ENCODE data around the gene PLCH1.

Gene PLCH1

DNA sequence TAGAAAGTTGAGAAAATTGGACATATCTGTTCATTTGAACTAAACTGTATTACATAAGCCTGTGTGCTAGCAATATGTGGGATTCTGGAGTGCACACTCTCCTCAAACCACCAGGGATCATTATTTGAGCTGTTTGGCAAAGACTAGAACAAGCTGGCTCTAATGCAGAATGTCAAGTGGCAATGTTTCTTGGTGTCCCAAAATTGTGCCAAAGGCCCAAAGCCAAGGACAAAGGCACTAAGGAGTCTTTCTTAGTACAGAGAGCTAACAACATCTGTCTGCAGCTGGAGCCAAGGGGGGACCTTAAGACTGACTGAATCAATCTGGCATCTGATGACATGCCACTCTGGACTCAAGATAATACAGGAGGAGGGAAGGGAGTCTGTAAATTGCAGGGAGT lies 374.7 kb downstream of the PLCH1 start:
- DNase-seq: no peak

DNA sequence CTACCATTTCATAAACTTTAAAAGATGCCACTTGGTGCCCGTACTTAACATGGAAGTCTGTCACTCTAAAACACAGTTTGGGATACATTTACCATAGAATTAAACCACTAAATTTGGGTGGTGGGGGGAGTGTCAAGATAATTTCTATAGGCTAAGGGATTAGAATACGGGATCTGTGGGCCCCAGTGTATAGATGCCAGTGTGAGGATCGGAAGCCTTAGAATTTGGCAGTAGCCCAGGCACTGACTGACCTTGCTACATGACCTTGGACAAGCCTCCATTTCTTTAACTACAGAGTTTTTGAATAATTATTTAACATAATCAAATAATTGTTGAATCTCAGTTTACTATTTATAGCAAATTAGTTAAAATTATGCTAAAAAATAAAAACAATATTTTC lies 375.1 kb downstream of the PLCH1 start:
- no peak for DNase-seq

DNA sequence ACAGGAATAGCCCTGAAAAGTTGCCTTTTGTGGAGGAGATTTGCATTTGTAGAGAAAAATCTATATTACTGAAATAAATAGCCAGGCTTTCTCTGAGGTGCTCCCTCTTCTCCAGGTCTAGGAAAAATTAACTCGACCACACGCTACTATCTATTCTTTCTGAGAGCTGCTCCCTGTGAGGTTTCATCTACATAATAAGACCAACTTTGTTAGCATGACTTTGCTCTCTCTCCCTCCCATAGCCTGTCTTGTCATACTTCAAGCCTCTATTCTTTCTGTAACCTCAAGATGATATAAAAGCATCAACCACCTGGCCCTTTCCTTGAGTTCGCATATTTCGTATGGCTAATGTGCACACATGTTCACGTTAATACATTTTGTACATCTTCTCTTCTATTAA lies 375.6 kb downstream of the PLCH1 start:
- no peak for DNase-seq

DNA sequence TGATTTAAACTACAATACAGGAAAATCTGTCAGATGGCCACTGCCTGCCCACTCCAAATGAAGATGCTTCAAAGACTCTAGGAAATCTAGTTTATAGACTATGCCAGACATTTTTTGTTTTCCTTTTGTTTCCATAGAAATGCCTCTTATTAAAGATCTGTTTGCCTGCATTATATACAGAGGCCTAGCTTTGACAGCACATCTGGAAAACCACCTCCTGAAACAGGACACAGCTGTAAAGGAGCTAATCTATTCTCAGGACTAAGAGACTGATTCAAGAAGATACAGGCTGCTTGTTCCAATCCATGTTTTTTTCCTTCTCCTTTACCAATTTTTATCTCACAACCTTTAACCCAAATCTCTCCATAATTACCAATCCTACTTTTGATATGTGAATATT lies 376.1 kb downstream of the PLCH1 start:
- no peak for DNase-seq

DNA sequence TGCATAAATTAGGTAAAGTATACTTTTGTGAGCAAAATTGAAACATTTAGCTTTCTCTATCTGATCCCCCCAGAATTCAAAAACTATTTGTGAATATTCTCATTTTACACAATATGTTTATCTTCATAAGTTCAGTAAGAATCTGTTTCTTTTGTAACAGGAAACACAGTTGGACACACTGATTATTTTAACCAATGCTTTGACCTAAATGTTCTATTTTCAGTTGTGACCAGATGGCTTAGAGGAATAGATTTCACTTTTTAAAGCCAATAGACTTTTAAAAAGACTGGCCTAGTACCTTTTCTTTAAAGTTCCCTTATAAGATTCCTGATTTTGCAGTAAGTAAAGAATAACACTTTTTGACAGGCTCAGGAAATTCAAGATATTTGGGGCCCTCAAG lies 377.4 kb downstream of the PLCH1 start:
- no peak for DNase-seq

DNA sequence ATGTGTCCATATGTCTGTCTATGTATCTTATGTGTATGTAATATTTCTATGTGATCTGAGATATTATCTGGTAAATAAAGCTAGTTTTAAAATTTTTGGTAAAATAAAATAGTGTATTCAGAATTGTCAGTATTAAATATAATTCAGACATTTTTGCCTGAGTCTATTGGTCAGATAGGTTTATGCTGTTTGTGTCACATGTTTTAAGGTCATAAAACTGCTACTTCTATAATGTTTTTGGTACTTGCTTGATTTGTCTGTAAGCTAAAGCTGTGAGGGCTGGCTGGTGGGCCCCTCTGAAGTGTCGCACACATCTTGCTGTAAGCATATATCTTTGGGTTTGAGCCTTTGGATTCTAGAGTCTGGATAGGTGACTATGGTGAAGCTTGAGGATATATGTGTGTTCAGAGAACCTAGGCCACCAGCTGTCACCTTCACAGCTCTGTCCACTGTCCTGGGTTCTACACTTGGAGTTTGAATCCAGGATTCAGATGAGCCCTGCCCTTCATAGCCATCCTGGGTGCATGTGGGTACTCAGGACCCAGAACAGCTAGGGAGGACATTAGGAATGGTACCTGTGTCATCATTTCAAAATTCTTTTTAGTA lies 379.6 kb downstream of the PLCH1 start:
- DNase-seq: no peak

DNA sequence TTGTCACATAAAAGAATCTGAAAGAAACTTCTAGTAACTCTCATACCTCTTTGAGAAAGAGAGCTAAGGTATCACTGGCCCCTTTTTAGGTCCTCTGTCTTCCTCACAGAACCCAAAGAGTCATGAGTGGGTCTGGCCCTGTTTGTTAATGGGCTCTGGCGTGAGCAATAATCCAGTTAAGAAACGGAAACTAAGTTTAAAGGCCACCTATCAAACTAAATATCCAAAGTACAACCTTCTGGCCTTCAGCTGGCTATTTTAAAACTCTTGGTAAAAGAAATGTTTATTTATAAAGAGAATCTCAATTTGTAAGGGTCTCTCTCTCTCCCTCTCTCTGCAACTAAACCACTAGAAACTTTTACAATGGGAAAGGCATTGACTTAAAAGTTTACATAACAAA lies 380.4 kb downstream of the PLCH1 start:
- no peak for DNase-seq

DNA sequence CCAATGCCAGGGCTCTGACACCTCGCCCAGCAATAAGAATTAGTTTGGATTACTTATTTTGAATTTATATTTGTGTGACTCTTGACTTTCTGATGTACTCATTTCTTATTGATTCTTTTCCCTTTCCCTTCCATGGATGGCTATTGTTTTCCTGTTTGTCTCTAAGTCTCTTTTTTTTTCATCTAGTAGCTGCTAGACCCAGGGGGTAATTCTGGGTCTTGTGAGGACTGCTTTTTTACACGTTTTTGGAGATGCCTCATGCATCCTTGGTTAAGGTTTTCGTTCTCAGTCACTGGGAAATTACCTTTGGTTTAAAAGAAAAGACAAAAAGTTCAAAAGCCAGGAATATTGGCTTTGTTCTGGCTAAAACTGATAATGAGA lies 381.2 kb downstream of the PLCH1 start:
- DNase-seq: no peak

DNA sequence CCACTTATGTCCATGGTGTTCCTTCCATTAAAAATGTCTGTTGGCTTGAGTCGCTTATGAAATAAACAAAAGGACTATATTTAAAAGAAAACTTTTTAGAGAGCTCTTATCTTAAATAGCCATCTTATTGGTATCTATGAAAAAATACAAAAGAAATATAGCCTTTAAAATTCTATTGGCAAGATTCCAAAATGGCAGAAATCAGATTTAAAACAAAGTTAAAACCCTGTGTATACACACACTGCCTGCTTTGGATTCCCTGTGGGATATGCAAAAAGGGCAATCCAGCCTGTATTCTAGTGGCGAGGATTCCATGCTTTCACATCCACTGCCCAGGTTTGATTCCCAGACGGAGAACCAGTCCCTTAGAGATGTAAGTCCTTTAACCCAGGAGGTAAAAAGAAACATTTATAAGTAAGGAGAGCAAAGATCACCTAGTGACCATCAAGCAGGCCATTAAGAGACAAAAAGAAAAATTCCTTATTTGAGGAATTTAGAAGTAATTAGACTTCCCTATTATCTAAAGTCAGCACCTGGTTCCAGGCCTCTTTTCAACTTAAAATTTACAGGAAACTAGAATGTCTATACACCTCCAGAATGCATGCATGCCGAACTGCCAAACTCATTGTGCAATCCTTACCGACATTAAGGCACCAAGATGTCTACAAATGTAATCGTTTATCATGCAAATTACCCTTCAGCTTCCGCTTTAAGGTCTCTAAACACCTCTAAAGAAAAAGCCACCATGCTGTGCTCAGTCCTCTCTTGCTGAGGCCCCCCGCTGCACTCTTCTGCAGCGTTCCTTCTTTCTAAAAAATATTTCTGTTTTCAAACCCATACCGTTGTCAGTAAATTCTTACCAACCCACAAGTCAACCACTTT lies 381.8 kb downstream of the PLCH1 start:
- no peak for DNase-seq

DNA sequence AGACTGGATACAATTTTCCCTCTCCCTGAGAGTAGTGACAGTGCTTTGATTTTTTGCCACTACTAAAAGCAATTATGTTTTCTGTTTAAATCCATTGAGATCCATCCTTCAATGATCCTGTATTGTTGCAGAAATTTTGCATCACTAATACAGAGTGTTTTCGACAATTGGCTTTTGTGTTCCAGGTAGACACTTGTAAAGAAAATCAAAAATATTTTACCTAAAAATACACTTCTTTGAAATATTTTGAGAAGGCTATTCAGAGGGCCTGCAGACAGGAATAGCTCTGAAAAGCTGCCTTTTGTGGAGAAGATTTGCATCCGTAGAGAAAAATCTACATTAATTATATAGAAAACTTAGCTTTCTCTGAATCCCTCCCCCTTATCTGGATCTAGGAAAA lies 384.6 kb downstream of the PLCH1 start:
- DNase-seq: no peak

DNA sequence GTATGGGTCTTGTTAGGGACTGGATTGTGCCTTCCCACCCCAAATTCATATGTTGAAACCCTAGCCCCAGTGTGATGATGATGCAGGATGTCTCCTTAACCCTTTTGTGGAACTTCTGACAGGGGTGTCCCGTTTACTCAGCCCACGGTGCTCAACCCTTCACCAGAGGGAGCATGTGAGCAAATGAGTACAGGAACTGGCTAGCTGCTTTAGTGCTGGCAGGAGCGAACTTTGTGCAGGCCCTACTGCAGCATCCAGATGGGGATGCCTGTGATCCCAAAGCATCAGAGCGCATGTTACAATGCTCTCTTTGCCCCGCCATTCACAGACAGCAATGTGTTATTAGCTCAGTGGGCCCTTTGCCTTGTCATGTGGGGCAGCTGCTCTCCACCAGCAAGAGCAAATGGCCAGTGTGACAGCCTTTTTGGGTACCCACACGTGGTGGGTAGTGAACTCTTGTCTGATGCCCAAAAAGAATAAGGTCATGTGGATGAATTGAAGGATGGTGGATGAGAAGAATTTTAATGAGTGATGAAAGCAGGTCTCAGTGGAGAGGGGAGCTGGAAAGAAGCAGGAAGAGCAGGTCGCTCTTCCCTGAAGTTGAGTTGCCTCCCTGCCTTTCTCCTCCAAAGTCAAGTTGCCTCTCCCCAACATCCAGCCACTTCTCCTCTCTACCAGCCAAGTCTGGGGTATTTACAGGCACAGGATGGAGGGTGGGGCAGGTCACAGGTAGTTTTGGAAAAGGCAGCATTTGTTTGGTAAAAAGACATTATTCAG lies 388.1 kb downstream of the PLCH1 start:
- no peak for DNase-seq

DNA sequence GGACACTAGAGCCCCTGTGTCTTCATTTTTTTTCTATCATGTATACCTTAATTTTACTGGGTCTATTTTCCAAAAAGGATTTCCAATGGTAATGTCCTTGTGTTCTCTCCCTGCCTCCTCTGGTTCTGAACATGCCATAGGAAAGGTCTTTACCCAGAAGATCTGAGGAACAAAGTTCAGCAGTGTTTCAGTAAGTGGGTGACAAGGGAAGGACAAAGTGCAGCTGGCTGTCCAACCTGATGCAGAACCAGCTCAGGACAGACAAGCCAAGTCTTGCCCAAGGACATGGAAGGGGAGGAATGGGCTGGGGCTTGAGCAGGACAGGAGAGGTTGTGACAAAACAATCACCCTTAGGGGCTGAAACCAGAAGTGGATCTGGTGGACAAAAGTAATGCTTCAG lies 390.2 kb downstream of the PLCH1 start:
- no peak for DNase-seq

DNA sequence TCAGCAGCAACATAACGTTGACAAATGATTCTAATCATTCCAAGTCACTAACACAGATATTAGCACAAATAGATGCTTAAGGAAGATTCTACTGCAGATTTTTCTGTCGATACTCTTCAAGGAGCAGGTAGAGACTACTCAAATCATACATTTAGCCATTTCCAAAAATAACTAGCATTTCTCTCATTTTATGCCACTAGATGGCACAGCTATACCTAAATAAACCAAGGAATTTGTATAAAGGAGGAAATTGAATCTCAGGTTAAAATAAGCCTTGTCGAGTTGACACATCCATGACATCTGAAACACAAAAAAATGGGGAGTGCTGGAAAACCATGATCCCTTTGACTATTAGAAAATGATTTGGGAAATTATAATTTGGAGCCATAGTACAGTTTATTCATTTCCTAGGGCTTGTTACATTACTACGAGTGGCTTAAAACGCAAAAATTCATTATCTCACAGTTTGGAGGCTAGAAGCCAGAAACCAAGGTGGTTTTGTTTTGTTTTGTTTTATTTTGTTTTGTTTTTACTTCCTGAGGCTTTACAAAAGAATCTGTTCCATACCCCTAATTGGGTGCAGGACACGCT lies 391.9 kb downstream of the PLCH1 start:
- DNase-seq: no peak

DNA sequence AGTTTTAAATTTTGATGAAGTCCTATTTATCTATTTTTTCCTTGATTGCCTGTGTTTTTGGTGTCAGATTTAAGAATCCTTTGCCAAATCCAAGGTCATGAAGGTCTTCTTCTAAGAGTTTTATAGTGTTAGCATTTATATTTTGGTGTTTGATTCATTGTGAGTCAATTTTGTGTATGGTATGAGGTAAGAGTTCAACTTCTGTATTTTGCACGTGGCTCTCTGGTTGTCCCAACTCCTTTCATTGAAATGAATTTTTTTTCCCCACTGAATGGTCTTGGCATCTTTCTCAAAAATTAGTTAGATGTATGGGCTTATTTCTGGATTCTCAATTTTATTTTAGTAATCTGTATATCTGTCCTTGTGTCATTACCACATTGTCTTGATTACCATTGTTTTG lies 394.3 kb downstream of the PLCH1 start:
- no peak for DNase-seq

DNA sequence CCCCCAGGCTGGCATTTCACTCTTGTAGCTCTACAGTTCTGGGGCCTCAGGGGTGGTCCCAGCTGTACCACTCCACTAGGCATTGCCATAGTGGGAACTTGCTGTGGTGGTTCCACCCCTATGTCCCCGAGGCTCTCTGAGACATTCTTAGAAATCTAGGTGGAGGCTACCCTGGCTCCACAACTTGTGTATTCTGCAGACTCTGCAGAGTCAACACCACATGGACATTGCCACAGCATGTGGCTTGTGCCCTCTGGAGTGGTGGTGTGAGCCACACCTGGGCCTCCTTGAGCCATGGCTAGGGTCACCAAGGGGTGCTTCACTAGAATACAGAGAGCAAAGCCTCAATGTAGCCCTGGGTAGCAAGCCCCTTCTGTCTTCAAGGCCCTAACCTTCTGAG lies 397.0 kb downstream of the PLCH1 start:
- DNase-seq: no peak

DNA sequence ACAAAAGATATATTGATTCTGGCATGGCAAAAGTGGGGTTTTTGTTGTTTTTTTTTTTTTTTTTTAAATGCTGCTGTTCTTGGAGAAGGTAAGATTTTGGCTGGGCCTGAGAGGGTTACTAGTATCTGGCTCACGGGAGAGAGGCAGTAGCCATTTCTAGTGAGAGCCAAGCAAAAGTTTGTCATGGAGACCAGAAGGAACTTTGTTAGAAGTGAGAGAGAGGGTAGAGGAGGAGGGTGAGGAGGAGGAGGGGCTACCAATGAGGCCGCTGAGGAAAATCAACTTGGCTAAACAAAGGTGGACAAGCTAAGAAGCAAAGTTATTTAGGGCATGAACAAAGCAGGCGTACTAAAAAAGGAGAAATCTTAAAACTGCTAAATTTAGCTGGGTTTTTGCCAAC lies 402.5 kb downstream of the PLCH1 start:
- no peak for DNase-seq

DNA sequence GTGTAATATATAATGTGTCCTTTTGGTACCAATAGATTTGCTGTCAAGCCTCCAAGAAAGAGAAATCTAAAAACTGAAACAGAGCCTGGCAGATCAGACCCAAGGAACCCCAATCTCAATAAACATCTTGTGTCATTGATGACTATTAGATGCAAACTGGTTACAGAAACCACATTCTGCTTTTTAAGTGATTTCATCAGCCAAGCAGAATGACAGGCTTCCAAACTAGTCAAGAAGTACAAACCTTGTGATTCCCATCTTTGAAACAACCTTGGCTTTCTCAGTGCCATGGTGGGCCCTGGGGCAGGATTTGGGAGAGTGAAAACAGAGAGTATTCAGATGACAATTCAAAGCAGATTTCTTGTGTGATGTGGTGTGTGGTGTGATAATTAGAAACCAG lies 405.8 kb downstream of the PLCH1 start:
- no peak for DNase-seq

DNA sequence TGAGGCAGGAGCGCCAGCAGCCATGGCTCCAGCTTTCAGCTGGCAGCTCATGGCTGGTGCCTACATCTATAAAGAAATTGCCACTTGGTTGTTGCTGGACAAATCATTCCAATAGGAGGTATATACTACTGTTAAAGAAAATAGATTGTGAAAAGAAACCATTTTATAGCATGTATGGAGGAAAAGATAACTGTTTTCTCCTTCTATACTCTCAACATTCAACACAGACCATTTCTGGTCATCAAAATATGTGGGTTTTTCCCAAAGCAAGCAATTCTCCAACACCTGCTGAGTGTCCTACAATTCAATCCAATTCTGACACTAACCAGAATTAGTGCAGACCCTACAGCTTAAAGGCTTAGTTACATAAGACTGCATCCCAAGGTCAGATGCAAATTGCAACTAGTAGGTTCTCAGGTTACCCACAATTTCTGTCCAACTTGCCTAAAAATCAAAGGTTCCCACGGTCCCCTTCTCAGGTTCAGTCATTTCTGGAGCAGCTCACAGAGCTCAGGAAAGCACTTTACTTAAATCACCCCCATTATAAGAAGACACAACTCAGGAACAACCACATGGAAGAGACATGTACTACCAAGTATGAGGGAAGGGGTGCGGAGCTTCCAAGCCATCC lies 409.0 kb downstream of the PLCH1 start:
- DNase-seq: no peak

DNA sequence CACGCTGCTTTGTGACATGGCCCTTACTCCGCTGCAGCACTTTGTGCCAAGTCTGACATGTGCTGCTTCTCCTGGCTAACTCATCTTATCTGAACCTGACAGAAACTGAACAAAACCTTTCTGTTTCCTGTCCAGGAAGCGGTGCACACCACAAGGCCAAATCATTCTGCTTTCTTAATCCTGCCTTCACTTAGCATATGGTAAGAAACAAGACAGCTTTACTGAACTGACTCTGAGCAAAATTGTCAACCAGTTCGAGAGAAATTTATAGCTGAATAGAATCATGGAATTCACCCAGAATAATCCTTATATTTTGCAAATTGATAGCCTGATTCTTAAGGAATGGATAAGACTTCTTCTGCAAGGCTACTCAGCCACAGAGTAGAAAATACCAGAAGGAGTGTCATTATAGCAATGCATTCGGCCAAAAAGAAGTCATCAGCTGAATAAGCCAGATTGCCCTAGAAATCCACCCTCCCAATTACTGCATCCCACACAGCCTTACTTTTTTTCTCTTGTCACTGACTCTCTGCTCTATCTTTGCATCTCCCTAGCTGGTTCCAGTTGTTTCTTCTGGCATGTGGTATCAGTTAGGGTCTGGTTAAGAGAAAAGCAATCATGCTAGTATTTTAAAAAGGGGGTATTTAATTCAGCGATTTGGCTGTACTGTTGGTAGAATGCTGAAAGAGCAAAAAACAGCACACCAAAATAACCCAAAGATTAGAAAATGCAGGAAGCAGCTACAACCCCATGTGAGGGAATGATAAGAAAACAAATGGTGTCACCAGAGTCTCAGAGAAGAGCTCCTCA lies 409.8 kb downstream of the PLCH1 start:
- DNase-seq: no peak

DNA sequence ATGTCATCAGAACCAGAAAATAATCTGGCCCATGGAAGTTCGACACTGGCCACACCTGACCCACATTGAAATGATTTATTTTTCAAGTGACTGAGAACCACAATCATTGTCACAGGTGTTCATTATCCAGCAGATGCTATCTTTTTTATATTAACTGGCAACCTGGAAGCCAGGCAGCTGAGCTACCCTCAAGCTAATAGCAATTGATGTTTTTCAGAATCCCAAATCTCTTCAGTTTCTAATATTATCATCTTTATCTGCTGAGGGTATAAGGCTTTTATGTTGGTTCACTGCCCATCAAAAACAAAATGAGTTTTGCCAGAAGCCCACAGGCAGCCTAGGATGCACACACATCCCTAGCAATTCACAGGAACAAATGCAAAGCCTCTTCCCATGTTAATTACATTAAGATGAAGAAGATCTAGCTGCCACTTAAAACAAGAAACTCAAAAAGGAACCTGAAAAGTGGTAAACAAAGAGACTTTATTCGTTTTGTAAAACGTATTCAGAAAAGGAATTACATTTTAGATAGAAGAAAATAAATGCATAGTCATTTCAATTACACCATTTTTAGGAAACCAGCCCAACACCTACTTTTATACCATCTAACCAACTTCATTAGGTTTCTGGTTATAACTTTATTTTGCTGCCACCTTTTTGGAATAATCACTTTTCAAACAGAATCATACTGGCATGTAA lies 410.5 kb downstream of the PLCH1 start:
- DNase-seq: no peak

DNA sequence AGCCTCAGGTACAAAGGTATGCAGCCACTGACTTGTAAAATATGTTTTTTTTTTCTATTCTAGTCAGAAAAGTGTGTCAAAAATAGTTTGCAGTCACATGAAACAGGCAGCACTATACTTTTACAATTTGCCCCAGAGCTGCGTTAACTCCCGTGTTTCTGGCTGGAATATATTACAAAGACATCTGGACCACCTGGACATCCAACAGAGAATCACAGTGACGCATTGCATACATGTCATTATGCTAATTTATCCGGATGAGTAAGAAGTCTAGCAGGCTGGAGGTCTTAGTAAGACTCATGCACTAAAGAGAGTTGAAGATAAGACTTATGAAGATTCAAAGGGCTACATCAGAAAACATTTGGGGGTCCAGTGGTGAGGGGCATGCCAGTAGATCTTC lies 412.2 kb downstream of the PLCH1 start:
- no peak for DNase-seq

DNA sequence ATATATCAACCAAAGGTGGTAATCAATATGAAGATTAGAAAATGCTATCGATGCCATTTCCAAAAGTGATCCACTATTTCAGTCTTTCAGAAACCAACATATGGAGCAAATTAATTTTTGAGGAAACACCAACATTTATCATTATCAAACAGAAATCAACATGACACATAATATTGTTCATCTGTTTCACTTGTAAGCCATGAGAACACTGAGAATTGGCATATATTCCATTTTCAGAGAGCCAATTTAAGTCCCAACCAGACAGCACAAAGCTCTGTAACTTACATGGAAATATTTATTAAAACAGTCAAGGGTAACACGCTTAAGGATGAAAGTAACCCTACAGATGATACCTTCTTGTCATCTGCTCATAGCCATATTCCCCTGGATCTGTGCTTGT lies 413.8 kb downstream of the PLCH1 start:
- no peak for DNase-seq
